SU-DHL-6 (cell line): ENCODE results near the gene BICD1.

ENCODE experiments used
- H2AFZ ChIP-seq: fragments of 200-600 bp; sonication (generic); 2 replicates; pipeline ENCODE4 v1.6.1; 2014; ENCODE audit warnings: low read depth, mild to moderate bottlenecking, moderate library complexity, mixed read lengths, antibody characterized with exemption, low read length; ENCODE audit not compliant: severe bottlenecking
- H3F3A ChIP-seq: fragments of 200-600 bp; shearing (Covaris generic); 2 replicates; pipeline ENCODE4 v1.6.0; 2016; ENCODE audit warnings: antibody characterized with exemption, mild to moderate bottlenecking; ENCODE audit not compliant: insufficient read depth
- H3K27ac ChIP-seq: fragments of 200-600 bp; sonication (generic); 2 replicates; pipeline ENCODE4 v1.5.1; 2016; ENCODE audit warnings: low read depth, mild to moderate bottlenecking, low read length, moderate library complexity, mixed read lengths
- H3K27me3 ChIP-seq: fragments of 200-600 bp; sonication (generic), shearing (Covaris generic); 2 replicates; pipeline ENCODE4 v1.6.0; 2014; ENCODE audit warnings: mild to moderate bottlenecking, low read length
- H3K36me3 ChIP-seq: fragments of 200-600 bp; sonication (generic); 2 replicates; pipeline ENCODE4 v1.6.1; 2014; ENCODE audit warnings: mild to moderate bottlenecking, low read length, mixed read lengths
- H3K4me2 ChIP-seq: fragments of 300-600, 200-600 bp; shearing (Covaris generic), sonication (generic); 2 replicates; pipeline ENCODE4 v1.6.0; 2014; ENCODE audit warnings: low read length, low read depth, mild to moderate bottlenecking; ENCODE audit not compliant: poor library complexity, severe bottlenecking
- H3K4me3 ChIP-seq: fragments of 200-600 bp; sonication (generic); 2 replicates; pipeline ENCODE4 v1.5.1; 2014; ENCODE audit warnings: antibody characterized with exemption, low read length, mild to moderate bottlenecking, mixed read lengths; ENCODE audit not compliant: insufficient read depth, poor library complexity, severe bottlenecking
- H3K79me2 ChIP-seq: fragments of 200-600 bp; sonication (generic); 2 replicates; pipeline ENCODE4 v1.6.1; 2014; ENCODE audit warnings: mild to moderate bottlenecking, low read length, moderate library complexity; ENCODE audit not compliant: insufficient read depth
- H3K9ac ChIP-seq: fragments of 200-600 bp; sonication (generic); 2 replicates; pipeline ENCODE4 v1.7.0; 2014; ENCODE audit warnings: mild to moderate bottlenecking, low read length
- H3K9me2 ChIP-seq: fragments of 200-600 bp; sonication (generic); replicated peaks from 2 replicates; pipeline ENCODE4 v1.6.1; 2014; ENCODE audit warnings: low read length; ENCODE audit not compliant: insufficient read depth
- H3K9me3 ChIP-seq: fragments of 200-600 bp; sonication (generic); 2 replicates; pipeline ENCODE4 v1.6.1; 2014; ENCODE audit warnings: low read length, mixed read lengths; ENCODE audit not compliant: insufficient read depth
- H4K20me1 ChIP-seq: fragments of 200-600 bp; sonication (generic); 2 replicates; pipeline ENCODE4 v1.6.1; 2014; ENCODE audit warnings: low read depth, mild to moderate bottlenecking, antibody characterized with exemption, low read length, moderate library complexity, mixed read lengths
- CTCF ChIP-seq: fragments of 200-600 bp; sonication (generic); IDR thresholded peaks from one replicate; pipeline ENCODE4 v1.5.1; 2017; ENCODE audit warnings: antibody characterized with exemption, mild to moderate bottlenecking, low read length, moderate library complexity; ENCODE audit not compliant: insufficient read depth, poor library complexity, severe bottlenecking
- EZH2phosphoT487 ChIP-seq: fragments of 200-600 bp; sonication (generic), shearing (Covaris generic); conservative IDR thresholded peaks from 2 replicates; pipeline ENCODE4 v1.6.1; 2018; ENCODE audit warnings: mild to moderate bottlenecking, antibody characterized with exemption, low read length, moderate library complexity, mixed read lengths

BICD1 gene

DNA sequence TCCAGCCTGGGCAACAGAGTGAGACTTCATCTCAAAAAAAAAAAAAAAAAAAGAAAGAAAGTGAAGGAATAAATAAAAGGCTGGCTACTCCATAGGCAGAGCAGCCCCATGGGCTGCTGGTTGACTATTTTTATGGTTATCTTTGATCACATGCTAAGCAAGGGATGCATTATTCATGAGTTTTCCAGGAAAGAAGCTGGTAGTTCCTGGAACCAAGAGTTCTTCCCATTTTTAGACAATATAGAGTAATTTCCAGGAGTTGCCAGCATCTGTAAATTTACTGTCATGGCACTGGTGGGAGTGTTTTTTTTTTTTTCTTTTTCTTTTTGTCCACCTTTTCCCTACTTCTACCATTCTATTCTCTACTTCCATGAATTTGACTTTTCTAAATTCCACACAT lies 316.9 kb downstream of the BICD1 start:
- no peak overlapping the region for H2AFZ ChIP-seq
- no peak overlapping the region for H3K9ac ChIP-seq
- H3K9me2 ChIP-seq: no peaks in the 10 kb centered on the region
- TF ChIP-seq EZH2phosphoT487 (no peak), CTCF (no peak)
- H3K79me2 ChIP-seq: no peaks in the 10 kb centered on the region
- H3K4me3 ChIP-seq: no peak overlapping the region
- no peaks in the 10 kb centered on the region for H3K36me3 ChIP-seq
- no peaks in the 10 kb centered on the region for H3K27me3 ChIP-seq
- H3K9me3 ChIP-seq: no peaks in the 10 kb centered on the region
- no peaks in the 10 kb centered on the region for H3F3A ChIP-seq
- no peak overlapping the region for H3K27ac ChIP-seq
- no peaks in the 10 kb centered on the region for H4K20me1 ChIP-seq
- H3K4me2 ChIP-seq: no peak overlapping the region

GRCh38 chr12:32431025-32431424 lies 324.4 kb downstream of the BICD1 start:
- Histone ChIP-seq H3K9me2 (no peaks in the 10 kb centered on the region), H3K79me2 (no peaks in the 10 kb centered on the region), H4K20me1 (no peaks in the 10 kb centered on the region), H3K27ac (no peak overlapping the region), H3K27me3 (no peaks in the 10 kb centered on the region), H3K9ac (no peak overlapping the region), H3K36me3 (no peaks in the 10 kb centered on the region), H3K4me2 (no peak overlapping the region), H3K9me3 (no peaks in the 10 kb centered on the region), H3K4me3 (no peak overlapping the region), H3F3A (no peaks in the 10 kb centered on the region), H2AFZ (no peak overlapping the region)
- no peak for TF ChIP-seq CTCF
- TF ChIP-seq EZH2phosphoT487: no peak
